Left lung (tissue), 10 donors: Measurements from ENCODE around the gene FUT2. TPM values are rescaled to one million over a fixed set of nuclear protein-coding genes. Genes with fewer than 3 reads are reported as not detected.

Source experiments
- ATAC-seq: fragments of 200-7000 bp; cut with Tn5 transposase; one replicate; pipeline ENCODE4 v1.9.1; 2020; ENCODE audit warnings: moderate library complexity
- DNase-seq, 4 donors: peaks; one replicate each; pipeline ENCODE4 v3.0.0-alpha.2; 2013 to 2020
- H3K27ac ChIP-seq, 2 donors: fragments of 200-600 bp; sonication (generic) in 1 of 2; one replicate each; pipeline versions ENCODE4 v1.5.0 to v1.8.0; 2020 to 2021
- H3K27me3 ChIP-seq, 2 donors: fragments of 200-600 bp; sonication (generic) in 1 of 2; one replicate each; pipeline versions ENCODE4 v1.5.0 to v1.8.0; 2020 to 2021
- H3K36me3 ChIP-seq, 2 donors: fragments of 200-600 bp; sonication (generic) in 1 of 2; one replicate each; pipeline versions ENCODE4 v1.5.0 to v1.8.0; 2020 to 2021
- H3K4me1 ChIP-seq, 2 donors: fragments of 200-600 bp; one replicate each; pipeline ENCODE4 v1.8.0; 2021
- H3K4me3 ChIP-seq, 2 donors: fragments of 200-600 bp; sonication (generic) in 1 of 2; one replicate each; pipeline versions ENCODE4 v1.5.0 to v1.8.0; 2020 to 2021; ENCODE audit warnings: mild to moderate bottlenecking in 1 of 2
- H3K9me3 ChIP-seq, 2 donors: fragments of 200-600 bp; sonication (generic) in 1 of 2; one replicate each; pipeline versions ENCODE4 v1.5.0 to v1.8.0; 2020 to 2021
- intact Hi-C, 2 donors: fragments of 100-400 bp; cut with DNase I; formaldehyde crosslinking; loops; one replicate each; pipeline versions ENCODE4 v1.11.2 to v1.14.2; 2022
- polyA plus RNA-seq, 6 donors: library from polyadenylated mRNA; unstranded; fragments of 120-200 nt; gene quantifications; one replicate each; pipeline ENCODE4 v1.2.1, GENCODE V29; 2013; ENCODE audit not compliant: insufficient read length in 6 of 6
- total RNA-seq, 2 donors: library from RNA; stranded (reverse); fragmentation: NEBNext Ultra II Directional; extraction: Animal tissue kit (Norgen Biotek cat#: 25700); gene quantifications; one replicate each; pipeline ENCODE4 v1.2.1, GENCODE V29; 2021
- TF ChIP-seq, protein P1 (sequence below), 2 donors: fragments of 200-600 bp; sonication (generic) in 1 of 2; IDR thresholded peaks; one replicate each; pipeline versions ENCODE4 v1.5.0 to v1.8.0; 2021; ENCODE audit warnings: antibody characterized with exemption in 2 of 2
- donor health status: DM: no; HTN: yes; CAD: no.
- donor health status: DM: no; HTN: no; CAD: no.

Gene FUT2
- total and polyA plus RNA-seq, 8 donors = 1.1 to 3.7 (median 2.7) TPM

DNA sequence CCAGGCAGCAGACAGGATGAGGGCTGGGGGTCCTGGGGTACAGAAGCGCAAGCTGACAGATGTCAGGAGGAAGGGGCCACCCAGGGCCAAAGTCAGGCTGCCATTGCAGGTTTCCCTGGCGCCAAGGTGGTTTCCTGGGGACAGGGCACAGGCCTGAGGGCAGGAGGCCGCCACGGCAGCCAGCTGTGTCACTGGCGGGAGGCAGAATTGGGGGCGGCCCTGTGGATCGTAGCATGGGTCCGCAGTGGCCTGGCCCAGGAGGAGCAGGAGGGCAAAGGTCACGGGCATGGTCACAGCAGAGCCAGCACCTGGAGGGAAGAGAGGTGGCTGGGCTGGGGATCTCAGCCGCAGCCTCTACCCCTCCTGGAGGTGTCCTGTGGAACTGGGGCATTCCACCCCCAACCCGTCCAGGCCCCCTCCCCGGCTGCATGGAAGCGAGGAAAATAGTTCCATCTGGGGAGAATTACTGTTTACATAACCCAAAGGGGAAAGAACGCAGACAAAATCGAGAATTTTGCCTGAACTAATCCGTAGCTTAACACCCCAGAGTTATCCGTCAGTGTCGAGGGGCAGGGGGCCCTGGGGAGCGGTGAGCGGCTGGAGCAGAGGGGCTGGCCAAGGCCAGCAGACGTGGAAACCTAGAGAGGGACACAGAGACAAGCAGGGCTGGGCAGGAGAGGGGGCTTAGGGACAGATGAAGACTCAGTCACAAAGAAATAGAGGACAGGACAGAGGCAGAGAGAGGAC lies 24.9 kb upstream of the FUT2 start:
- ATAC-seq (no peak), DNase-seq (no peak)
- intact Hi-C loops = no loop called here
- Histone ChIP-seq H3K4me1 (peaks cover 0 to 14% of the 10 kb centered on the region in 2 donors), H3K4me3 (no peak overlapping the region), H3K27ac (no peak overlapping the region), H3K9me3 (no peaks in the 10 kb centered on the region), H3K36me3 (no peaks in the 10 kb centered on the region), H3K27me3 (no peaks in the 10 kb centered on the region)
- TF ChIP-seq, protein P1, sequence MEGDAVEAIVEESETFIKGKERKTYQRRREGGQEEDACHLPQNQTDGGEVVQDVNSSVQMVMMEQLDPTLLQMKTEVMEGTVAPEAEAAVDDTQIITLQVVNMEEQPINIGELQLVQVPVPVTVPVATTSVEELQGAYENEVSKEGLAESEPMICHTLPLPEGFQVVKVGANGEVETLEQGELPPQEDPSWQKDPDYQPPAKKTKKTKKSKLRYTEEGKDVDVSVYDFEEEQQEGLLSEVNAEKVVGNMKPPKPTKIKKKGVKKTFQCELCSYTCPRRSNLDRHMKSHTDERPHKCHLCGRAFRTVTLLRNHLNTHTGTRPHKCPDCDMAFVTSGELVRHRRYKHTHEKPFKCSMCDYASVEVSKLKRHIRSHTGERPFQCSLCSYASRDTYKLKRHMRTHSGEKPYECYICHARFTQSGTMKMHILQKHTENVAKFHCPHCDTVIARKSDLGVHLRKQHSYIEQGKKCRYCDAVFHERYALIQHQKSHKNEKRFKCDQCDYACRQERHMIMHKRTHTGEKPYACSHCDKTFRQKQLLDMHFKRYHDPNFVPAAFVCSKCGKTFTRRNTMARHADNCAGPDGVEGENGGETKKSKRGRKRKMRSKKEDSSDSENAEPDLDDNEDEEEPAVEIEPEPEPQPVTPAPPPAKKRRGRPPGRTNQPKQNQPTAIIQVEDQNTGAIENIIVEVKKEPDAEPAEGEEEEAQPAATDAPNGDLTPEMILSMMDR (IDR thresholded peaks at IDR 0.05) = no peak

DNA sequence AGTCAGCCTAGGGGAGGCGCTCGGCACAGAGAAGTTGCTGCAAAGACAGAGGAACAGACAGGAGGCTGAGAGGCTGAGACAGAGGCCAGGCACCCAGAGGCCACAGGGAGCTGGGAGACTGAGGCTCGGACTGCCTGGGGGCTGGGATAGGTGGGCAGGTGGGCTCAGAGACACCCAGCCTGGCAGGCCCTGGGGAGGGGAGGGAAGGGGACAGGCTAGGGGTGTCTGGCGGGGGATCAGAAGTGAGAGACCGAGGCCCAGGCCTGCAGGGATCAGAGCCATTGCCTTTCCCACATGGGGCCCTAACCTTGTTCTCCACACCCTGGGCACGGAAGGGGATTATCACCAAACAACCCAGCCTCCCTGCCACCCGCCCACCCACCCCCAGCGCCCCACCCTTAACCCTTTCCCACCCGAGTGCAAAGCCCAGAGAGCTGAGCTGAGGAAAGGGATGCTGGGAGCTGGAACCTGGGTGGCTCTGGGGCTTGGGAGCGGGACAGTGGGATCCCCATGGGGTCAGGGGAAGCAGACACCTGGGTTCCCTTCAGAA lies 24.2 kb upstream of the FUT2 start:
- Histone ChIP-seq H3K9me3 (no peaks in the 10 kb centered on the region), H3K27ac (no peak overlapping the region)
- intact Hi-C loops = no loop called here

DNA sequence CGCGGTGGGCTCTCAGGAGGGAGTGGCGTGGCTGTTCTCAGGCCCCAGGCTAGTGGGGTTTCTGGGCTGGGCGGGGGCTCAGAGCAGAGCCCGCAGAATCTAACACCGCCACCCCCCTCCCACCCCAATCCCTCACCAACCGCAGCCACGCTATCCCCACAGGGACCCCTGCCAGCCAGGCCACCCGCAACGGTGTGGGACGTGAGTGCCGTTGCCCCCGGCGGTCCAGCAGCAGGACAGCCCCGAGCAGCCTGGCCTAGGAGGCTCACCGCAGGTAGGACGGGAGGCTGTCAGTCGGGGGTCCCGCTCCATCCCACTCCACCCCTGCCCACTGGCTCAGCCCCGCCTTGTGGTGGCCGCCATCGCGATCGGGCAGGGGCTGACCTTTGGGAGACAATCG lies 22.8 kb upstream of the FUT2 start, which contains the start of gene NTN5:
NTN5 (minus strand) TSS at position 24 of the 400 bp plus-strand sequence. CDS start 2,031 bp downstream, outside the sequence.
- Histone ChIP-seq H3K27ac (no peak within 1 kb of the TSS), H3K9me3 (no peaks in the 10 kb centered on the region), H3K4me3 (no peak within 1 kb of the TSS), H3K36me3 (no peaks in the 10 kb centered on the region), H3K4me1 (peaks cover 0 to 14% of the 10 kb centered on the region in 2 donors), H3K27me3 (no peaks in the 10 kb centered on the region)
- TF ChIP-seq, protein P1 (IDR thresholded peaks at IDR 0.05) = no peak
- DNase-seq = no peak
- intact Hi-C loops = no loop called here
- ATAC-seq = no peak

More for the DNA sequence above, 24.2 kb upstream of the FUT2 start:
- peaks cover 0 to 14% of the 10 kb centered on the region in 2 donors for H3K4me1 ChIP-seq
- TF ChIP-seq, protein P1 (IDR thresholded peaks at IDR 0.05) = no peak
- DNase-seq = no peak
- ATAC-seq = no peak
- H3K27me3 ChIP-seq = no peaks in the 10 kb centered on the region
- H3K36me3 ChIP-seq = no peaks in the 10 kb centered on the region
- H3K4me3 ChIP-seq = no peak overlapping the region

DNA sequence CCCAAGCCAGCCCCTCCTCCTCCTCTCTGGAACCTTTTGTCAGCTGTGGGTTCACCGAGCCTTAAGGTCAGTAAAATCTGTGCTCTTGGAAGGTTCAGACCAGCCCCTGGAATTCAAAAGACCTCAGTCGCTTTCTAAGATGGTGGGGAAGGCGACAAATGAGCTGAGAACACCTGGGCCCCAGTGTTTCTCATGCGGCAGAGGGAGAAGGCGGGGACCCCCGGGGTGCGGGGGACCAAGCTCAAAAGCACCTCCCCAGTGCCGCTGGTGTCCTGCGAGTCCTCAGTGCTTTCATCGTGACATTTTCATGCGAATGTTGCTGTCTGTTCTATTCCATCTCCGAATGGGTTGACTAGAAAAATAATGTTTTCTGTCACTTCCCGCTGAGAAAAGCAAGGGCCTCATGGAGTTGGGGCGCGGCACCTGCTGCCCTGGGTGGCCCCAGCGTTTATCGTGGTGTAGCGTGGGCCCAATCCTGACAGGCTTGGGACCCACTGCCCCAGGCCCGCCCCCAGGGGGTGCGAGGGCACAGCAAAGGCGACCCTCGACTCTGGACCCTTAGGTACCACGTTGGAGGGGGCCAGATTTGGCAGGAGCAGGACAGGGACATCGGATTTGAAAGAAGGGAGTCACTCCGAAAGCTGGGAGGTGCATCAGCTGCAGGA lies 22.2 kb upstream of the FUT2 start:
- ATAC-seq = no peak
- intact Hi-C loops = no loop called here
- Histone ChIP-seq H3K4me1 (peaks cover 0 to 14% of the 10 kb centered on the region in 2 donors), H3K27ac (no peak overlapping the region), H3K36me3 (no peaks in the 10 kb centered on the region), H3K27me3 (no peaks in the 10 kb centered on the region), H3K9me3 (no peaks in the 10 kb centered on the region), H3K4me3 (no peak overlapping the region)
- TF ChIP-seq, protein P1 (IDR thresholded peaks at IDR 0.05) = no peak
- no peak for DNase-seq

DNA sequence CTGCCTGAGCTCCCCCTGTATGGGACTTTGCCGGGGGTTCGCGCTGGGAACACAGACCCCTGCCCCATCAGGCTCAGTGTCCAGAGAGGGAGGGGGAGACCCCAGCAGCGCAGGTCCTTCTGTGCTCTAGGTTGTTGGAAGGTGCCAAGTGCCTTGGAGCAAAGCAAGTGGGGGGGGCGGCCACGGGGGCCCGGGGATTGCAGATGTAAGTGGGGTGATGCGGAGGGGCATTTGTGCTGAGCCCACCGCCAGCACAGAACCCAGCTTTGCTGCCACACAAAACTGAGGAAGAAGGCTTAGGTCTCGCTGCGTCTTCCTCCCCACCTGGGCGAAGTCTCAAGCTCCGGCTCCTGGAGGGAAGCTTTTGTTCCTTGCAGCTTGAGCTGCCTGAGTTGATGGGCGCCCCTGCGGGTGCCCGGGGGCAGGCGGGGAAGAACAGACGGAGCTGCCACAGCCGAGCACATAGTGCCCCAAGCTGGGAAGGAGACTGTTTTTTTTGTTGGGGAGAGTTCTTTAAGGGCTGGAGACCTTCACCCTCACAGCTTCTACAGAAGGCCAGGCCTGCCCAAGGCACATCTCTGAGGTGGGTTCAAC lies 21.5 kb upstream of the FUT2 start:
- H3K36me3 ChIP-seq = no peaks in the 10 kb centered on the region
- no peak for DNase-seq
- no peak for ATAC-seq
- no peak overlapping the region for H3K4me3 ChIP-seq
- intact Hi-C loops = no loop called here
- TF ChIP-seq, protein P1 (IDR thresholded peaks at IDR 0.05) = no peak
- no peak overlapping the region for H3K27ac ChIP-seq
- peaks cover 0 to 14% of the 10 kb centered on the region in 2 donors for H3K4me1 ChIP-seq
- H3K9me3 ChIP-seq = no peaks in the 10 kb centered on the region
- H3K27me3 ChIP-seq = no peaks in the 10 kb centered on the region
